K562 (cell line): ENCODE measurements around the gene NME7. TPM values are rescaled to one million over a fixed set of nuclear protein-coding genes. Genes with fewer than 3 reads are reported as not detected.

ENCODE experiments used
- ATAC-seq: fragments of 200-7000 bp; cut with Tn5 transposase; 3 replicates; pipeline ENCODE4 v1.9.1; 2020; ENCODE audit warnings: moderate library complexity
- BruUV-seq: library from RNA; stranded (reverse); fragments of 400-500 nt; replicated peaks from 2 replicates; lab custom pipeline; 2021; lab: Mats Ljungman, UMichigan
- CTCF ChIA-PET: fragments of 300-600 bp; formaldehyde crosslinking; extraction: SDS; loops from one replicate; lab custom pipeline; 2021; ENCODE audit warnings: low intra/inter-chr PET ratio; lab: Yijun Ruan, JAX
- POLR2A ChIA-PET: fragments of 300-600, 350-650 bp; sonication (Branson Sonifier 250); formaldehyde crosslinking; extraction: SDS; loops from one replicate; lab custom pipeline; 2021; ENCODE audit warnings: antibody characterized with exemption, inconsistent platforms; lab: Yijun Ruan, JAX
- DNase-seq, 4 experiments: peaks; one replicate each; pipeline versions ENCODE4 v3.0.0 to v3.0.0-alpha.2; 2011 to 2018; ENCODE audit warnings: low spot score in 3 of 4, mixed read lengths in 3 of 4; ENCODE audit errors: extremely low read depth in 1 of 4
- FAIRE-seq: peaks from 2 replicates; lab custom pipeline; 2011; peaks lifted over from hg19 to GRCh38; lab: Jason Lieb, UNC
- H2AFZ ChIP-seq: 2 replicates; pipeline ENCODE4 v1.6.0; 2011; ENCODE audit warnings: low read depth, low read length, control low read depth, inconsistent platforms
- H3K27ac ChIP-seq: fragments of 200-600 bp; 3 replicates; pipeline ENCODE4 v1.8.0; 2011; ENCODE audit warnings: low read depth, mild to moderate bottlenecking, control low read depth, inconsistent platforms, low read length, moderate library complexity, mixed read lengths; ENCODE audit errors: extremely low read depth
- H3K27me3 ChIP-seq, 2 experiments: fragments of 300-600 bp in 1 of 2; 2 replicates in 1 of 2; 3 replicates in 1 of 2; pipeline versions ENCODE4 v1.6.0 to v1.8.0; 2011; ENCODE audit warnings: inconsistent platforms in 2 of 2, low read length in 2 of 2, mild to moderate bottlenecking in 1 of 2, mixed read lengths in 1 of 2, moderate library complexity in 1 of 2; ENCODE audit not compliant: control insufficient read depth in 2 of 2, insufficient read depth in 2 of 2
- H3K36me3 ChIP-seq: fragments of 300-600 bp; 3 replicates; pipeline ENCODE4 v1.8.0; 2011; ENCODE audit warnings: mild to moderate bottlenecking, low read length, inconsistent platforms; ENCODE audit not compliant: control insufficient read depth, insufficient read depth
- H3K4me1 ChIP-seq, 2 experiments: fragments of 200-600 bp in 1 of 2; replicated peaks in 1 of 2; 2 replicates in 1 of 2; 3 replicates in 1 of 2; pipeline versions ENCODE4 v1.5.1 to v1.8.0; 2011; ENCODE audit warnings: inconsistent platforms in 2 of 2, low read length in 2 of 2, mild to moderate bottlenecking in 1 of 2, mixed read lengths in 1 of 2, moderate library complexity in 1 of 2; ENCODE audit not compliant: control insufficient read depth in 2 of 2, insufficient read depth in 2 of 2
- H3K4me2 ChIP-seq: 2 replicates; pipeline ENCODE4 v1.6.1; 2011; ENCODE audit warnings: low read length, control low read depth, inconsistent platforms, mixed read lengths; ENCODE audit not compliant: insufficient read depth
- H3K4me3 ChIP-seq: fragments of 200-600 bp; sonication (generic), shearing (Covaris generic); 2 replicates; pipeline ENCODE4 v1.5.1; 2016; ENCODE audit warnings: control low read depth, inconsistent platforms
- H3K79me2 ChIP-seq: fragments of 200-600 bp; 3 replicates; pipeline ENCODE4 v1.8.0; 2011; ENCODE audit warnings: low read length, inconsistent platforms; ENCODE audit not compliant: control insufficient read depth, insufficient read depth
- H3K9ac ChIP-seq, 2 experiments: 2 replicates each; pipeline versions ENCODE4 v1.6.0 to v1.6.1; 2011; ENCODE audit warnings: low read depth in 2 of 2, low read length in 2 of 2, control low read depth in 1 of 2, inconsistent platforms in 1 of 2, mild to moderate bottlenecking in 1 of 2, mixed read lengths in 1 of 2; ENCODE audit not compliant: insufficient read depth in 1 of 2
- H3K9me1 ChIP-seq: one replicate; pipeline ENCODE4 v1.6.0; 2011; ENCODE audit warnings: inconsistent platforms, mild to moderate bottlenecking, low read length, moderate library complexity; ENCODE audit not compliant: control insufficient read depth, insufficient read depth
- H3K9me3 ChIP-seq: replicated peaks from 2 replicates; pipeline ENCODE4 v1.5.1; 2011; ENCODE audit warnings: low read depth, low read length, inconsistent platforms; ENCODE audit not compliant: control insufficient read depth, insufficient read depth
- H4K20me1 ChIP-seq: replicated peaks from 2 replicates; pipeline ENCODE4 v1.6.1; 2011; ENCODE audit warnings: low read length, inconsistent platforms, mixed read lengths; ENCODE audit not compliant: control insufficient read depth, insufficient read depth
- CBFA2T2 ChIP-seq: fragments of 450-650 bp; conservative IDR thresholded peaks from 2 replicates; pipeline ENCODE4 v1.6.1; 2017; ENCODE audit warnings: mild to moderate bottlenecking
- FOXM1 ChIP-seq, 2 experiments: fragments of 450-650 bp in 1 of 2; sonication (generic) in 1 of 2; formaldehyde crosslinking in 1 of 2; IDR thresholded peaks; 2 replicates each; pipeline versions ENCODE4 v1.6.1 to v1.9.0; 2017 to 2022; ENCODE audit warnings: low read depth in 2 of 2, mild to moderate bottlenecking in 2 of 2, missing genetic modification reagents in 1 of 2, moderate library complexity in 1 of 2
- HLTF ChIP-seq: fragments of 450-650 bp; IDR thresholded peaks from 2 replicates; pipeline ENCODE4 v1.6.1; 2016
- ILF3 ChIP-seq: fragments of 450-650 bp; IDR thresholded peaks from 2 replicates; pipeline ENCODE4 v1.6.1; 2018; ENCODE audit warnings: antibody characterized with exemption, mild to moderate bottlenecking, moderate library complexity, borderline replicate concordance
- KDM1A ChIP-seq, 2 experiments: fragments of 450-650 bp; IDR thresholded peaks; 2 replicates each; pipeline ENCODE4 v1.6.1; 2016; ENCODE audit warnings: mild to moderate bottlenecking in 2 of 2
- KDM4B ChIP-seq, 2 experiments: fragments of 450-650 bp in 1 of 2; sonication (generic) in 1 of 2; IDR thresholded peaks; 2 replicates each; pipeline ENCODE4 v1.6.1; 2016 to 2017; ENCODE audit warnings: borderline replicate concordance in 2 of 2, antibody characterized with exemption in 1 of 2, low read depth in 1 of 2, mild to moderate bottlenecking in 1 of 2
- MCM5 ChIP-seq: fragments of 450-650 bp; IDR thresholded peaks from 2 replicates; pipeline ENCODE4 v1.6.1; 2016; ENCODE audit warnings: low read depth
- TEAD2 ChIP-seq: fragments of 450-650 bp; IDR thresholded peaks from 2 replicates; pipeline ENCODE4 v1.6.1; 2016; ENCODE audit warnings: missing genetic modification characterization, control low read depth, missing compliant biosample characterization
- ZC3H11A ChIP-seq: IDR thresholded peaks from 2 replicates; pipeline ENCODE4 v1.6.1; 2012; ENCODE audit warnings: low read depth, low read length, improper control_type of control experiment
- ZNF212 ChIP-seq: fragments of 450-650 bp; formaldehyde crosslinking; IDR thresholded peaks from 2 replicates; pipeline ENCODE4 v1.4.0; 2020; ENCODE audit warnings: mild to moderate bottlenecking
- ZNF717 ChIP-seq: fragments of 250-450 bp; sonication (Bioruptor Pico); IDR thresholded peaks from 2 replicates; pipeline ENCODE4 v1.5.0; 2021
- WGBS: fragments of 100-300 bp; shearing (Covaris generic); methylation state at CpG from one replicate; pipeline ENCODE4 v1.1.6; 2016; ENCODE audit warnings: low coverage, mixed read lengths; ENCODE audit not compliant: insufficient coverage; ENCODE audit errors: missing lambda C conversion rate; 5-methylcytosine and 5-hydroxymethylcytosine counted together
- in situ Hi-C: fragments of 300-500 bp; cut with MboI; formaldehyde crosslinking; loops from 4 replicates; pipeline ENCODE4 v1.15.0; 2018; ENCODE audit warnings: inconsistent platforms, mixed read lengths
- intact Hi-C: fragments of 100-400 bp; cut with micrococcal nuclease; formaldehyde crosslinking; loops from 2 replicates; pipeline ENCODE4 v1.14.2; 2022
- polyA plus RNA-seq, 8 experiments: library from polyadenylated mRNA; depleted of rRNA in 4 of 8; stranded (reverse) in 5 of 8; unstranded in 3 of 8; fragments of >200 nt; fragmentation: Nextera tagmentation in 2 of 8; fragmentation: Illumina TruSeq in 1 of 8; extraction: Ambion mirVana in 2 of 8; extraction: Trizol in 1 of 8; gene quantifications; 2 replicates each; pipeline versions ENCODE4 v1.2.1 to v1.2.3, GENCODE V29; 2011 to 2014; ENCODE audit warnings: inconsistent platforms in 1 of 8, missing spikeins in 1 of 8
- total RNA-seq, 7 experiments: library from RNA; depleted of rRNA in 6 of 7; stranded (reverse); fragments of >200 nt in 6 of 7; fragmentation: Illumina TruSeq in 2 of 7; extraction: Trizol in 2 of 7; gene quantifications; 2 replicates each; pipeline versions ENCODE4 v1.2.1 to v1.2.3, GENCODE V29; 2011 to 2021; ENCODE audit warnings: low replicate concordance in 1 of 7
- TF ChIP-seq, protein P1 (sequence below): fragments of 250-450 bp; sonication (Bioruptor Pico); IDR thresholded peaks from 2 replicates; pipeline ENCODE4 v1.5.1; 2021; ENCODE audit warnings: mild to moderate bottlenecking
- TF ChIP-seq, protein P2 (sequence below): fragments of 450-650 bp; IDR thresholded peaks from 2 replicates; pipeline ENCODE4 v1.7.0; 2016; ENCODE audit warnings: borderline replicate concordance
- TF ChIP-seq, protein P3 (sequence below): fragments of 250-450 bp; sonication (Bioruptor Pico); IDR thresholded peaks from 2 replicates; pipeline ENCODE4 v1.8.0; 2022; ENCODE audit warnings: moderate library complexity, mild to moderate bottlenecking, inconsistent platforms

Gene NME7
- total and polyA plus RNA-seq, 9 of the 15 experiments (the other 6 are each of a cell fraction or from before 2014, with no cell fraction given), result 7.9 to 43.2 (median 23.9) TPM

DNA sequence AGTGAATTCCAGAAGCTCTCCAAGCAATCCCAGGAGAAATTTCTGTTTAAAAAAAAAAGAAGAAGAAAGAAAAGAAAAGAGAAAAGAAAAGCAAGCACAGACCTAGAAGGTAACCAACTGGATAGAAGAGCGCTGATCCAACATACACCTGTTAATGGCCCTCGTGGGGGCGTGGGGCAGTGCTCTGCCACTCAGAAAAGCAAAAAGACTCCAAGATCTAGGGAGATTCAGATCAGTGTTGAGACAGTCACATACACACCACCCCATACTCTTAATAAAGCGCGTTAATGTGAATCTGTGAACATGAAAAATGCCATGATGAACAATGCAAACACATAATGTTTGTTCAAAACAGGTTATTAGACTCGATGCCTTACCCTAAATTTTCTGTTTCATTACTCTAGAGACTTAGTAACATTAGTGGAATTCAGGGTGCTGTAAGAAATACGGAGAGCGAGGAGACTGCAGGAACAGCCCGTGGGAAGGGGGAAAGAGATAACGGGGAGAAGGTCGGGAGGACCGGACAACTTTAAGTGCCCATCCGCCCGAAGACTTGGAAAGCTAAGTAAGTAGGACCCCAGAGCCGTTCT is 406 bp downstream of the NME7 start (continued):
- TF ChIP-seq FOXM1 (IDR thresholded peaks at IDR 0.05; ENCODE audit: low read depth) (no peak), FOXM1 (CRISPR knock-in tag; IDR thresholded peaks at IDR 0.05; ENCODE audit: low read depth) (no peak), KDM1A (IDR thresholded peaks at IDR 0.05) (peak; percentile 25 to 61; a peak in 3 of 4 replicates), KDM4B (IDR thresholded peaks at IDR 0.05; ENCODE audit: borderline replicate concordance in 2 of 2, low read depth in 1 of 2) (no peak)
- TF ChIP-seq, protein P1, sequence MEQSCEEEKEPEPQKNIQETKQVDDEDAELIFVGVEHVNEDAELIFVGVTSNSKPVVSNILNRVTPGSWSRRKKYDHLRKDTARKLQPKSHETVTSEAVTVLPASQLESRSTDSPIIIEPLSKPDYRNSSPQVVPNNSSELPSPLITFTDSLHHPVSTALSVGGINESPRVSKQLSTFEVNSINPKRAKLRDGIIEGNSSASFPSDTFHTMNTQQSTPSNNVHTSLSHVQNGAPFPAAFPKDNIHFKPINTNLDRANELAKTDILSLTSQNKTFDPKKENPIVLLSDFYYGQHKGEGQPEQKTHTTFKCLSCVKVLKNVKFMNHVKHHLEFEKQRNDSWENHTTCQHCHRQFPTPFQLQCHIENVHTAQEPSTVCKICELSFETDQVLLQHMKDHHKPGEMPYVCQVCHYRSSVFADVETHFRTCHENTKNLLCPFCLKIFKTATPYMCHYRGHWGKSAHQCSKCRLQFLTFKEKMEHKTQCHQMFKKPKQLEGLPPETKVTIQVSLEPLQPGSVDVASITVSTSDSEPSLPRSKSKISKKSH, result no peak
- TF ChIP-seq, protein P2, sequence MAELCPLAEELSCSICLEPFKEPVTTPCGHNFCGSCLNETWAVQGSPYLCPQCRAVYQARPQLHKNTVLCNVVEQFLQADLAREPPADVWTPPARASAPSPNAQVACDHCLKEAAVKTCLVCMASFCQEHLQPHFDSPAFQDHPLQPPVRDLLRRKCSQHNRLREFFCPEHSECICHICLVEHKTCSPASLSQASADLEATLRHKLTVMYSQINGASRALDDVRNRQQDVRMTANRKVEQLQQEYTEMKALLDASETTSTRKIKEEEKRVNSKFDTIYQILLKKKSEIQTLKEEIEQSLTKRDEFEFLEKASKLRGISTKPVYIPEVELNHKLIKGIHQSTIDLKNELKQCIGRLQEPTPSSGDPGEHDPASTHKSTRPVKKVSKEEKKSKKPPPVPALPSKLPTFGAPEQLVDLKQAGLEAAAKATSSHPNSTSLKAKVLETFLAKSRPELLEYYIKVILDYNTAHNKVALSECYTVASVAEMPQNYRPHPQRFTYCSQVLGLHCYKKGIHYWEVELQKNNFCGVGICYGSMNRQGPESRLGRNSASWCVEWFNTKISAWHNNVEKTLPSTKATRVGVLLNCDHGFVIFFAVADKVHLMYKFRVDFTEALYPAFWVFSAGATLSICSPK, result 0 out of 2 replicates have a peak, but pooled peaks have one; percentile 48

DNA sequence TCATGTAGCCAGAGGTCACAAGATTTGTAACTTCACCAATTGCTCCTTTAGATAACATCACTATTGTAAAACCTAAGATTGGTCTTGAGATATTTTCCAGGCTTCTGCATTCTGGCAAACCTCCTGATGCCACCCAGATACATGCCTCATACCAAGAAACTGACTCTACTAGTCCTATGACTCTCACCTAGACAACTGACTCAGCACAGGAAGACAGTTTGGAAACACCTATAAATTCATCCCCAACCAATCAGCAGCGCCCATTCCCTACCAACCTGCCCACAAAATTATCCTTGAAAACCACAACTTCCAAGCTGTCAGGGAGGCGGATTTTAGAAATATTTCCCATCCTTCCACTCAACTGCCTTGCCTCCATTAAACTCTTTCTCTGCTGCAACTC is 2.6 kb downstream of the NME7 start:
- no peak for ATAC-seq
- Histone ChIP-seq H3K36me3 (peaks cover 5% of the 10 kb centered on the region), H3K27me3 (no peaks in the 10 kb centered on the region), H3K4me3 (no peak overlapping the region), H3K4me1 (peaks cover 0 to 2% of the 10 kb centered on the region in 2 experiments; a peak in 1 of 5 replicates), H4K20me1 (no peaks in the 10 kb centered on the region)
- FAIRE-seq, result no peak
- 55% methylated on average over 2 of the region's 2 CpGs for whole genome bisulfite sequencing
- no TSS peak for BruUV-seq
- CTCF ChIA-PET, result no interaction called here
- TF ChIP-seq HLTF (no peak), ZNF717 (CRISPR knock-in tag) (no peak), ZNF212 (no peak), MCM5 (no peak), CBFA2T2 (no peak), ILF3 (no peak), TEAD2 (tag) (no peak), ZC3H11A (no peak)
- TF ChIP-seq, protein P3, sequence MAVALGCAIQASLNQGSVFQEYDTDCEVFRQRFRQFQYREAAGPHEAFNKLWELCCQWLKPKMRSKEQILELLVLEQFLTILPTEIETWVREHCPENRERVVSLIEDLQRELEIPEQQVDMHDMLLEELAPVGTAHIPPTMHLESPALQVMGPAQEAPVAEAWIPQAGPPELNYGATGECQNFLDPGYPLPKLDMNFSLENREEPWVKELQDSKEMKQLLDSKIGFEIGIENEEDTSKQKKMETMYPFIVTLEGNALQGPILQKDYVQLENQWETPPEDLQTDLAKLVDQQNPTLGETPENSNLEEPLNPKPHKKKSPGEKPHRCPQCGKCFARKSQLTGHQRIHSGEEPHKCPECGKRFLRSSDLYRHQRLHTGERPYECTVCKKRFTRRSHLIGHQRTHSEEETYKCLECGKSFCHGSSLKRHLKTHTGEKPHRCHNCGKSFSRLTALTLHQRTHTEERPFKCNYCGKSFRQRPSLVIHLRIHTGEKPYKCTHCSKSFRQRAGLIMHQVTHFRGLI (CRISPR knock-in tag), result no peak
- TF ChIP-seq, all 486 proteins: peak for 0
- intact Hi-C loops, result loop anchor here (5.0 kb wide), 1 partner anchor 182 kb away; no protein-coding TSS in a partner anchor
- POLR2A ChIA-PET, result no interaction called here
- Histone ChIP-seq H3K9me3 (no peaks in the 10 kb centered on the region), H3K9ac (no peak overlapping the region), H3K27ac (no peak overlapping the region), H3K79me2 (peaks cover 18% of the 10 kb centered on the region), H3K4me2 (no peak overlapping the region), H2AFZ (no peak overlapping the region), H3K9me1 (no peaks in the 10 kb centered on the region)
- DNase-seq, result no peak
- in situ Hi-C loops, result loop anchor here (25.0 kb wide), 1 partner anchor 753 kb away; no protein-coding TSS in a partner anchor
